Loucy (cell line): ENCODE results near the gene CEP85L.

Experiments
- H2AFZ ChIP-seq: fragments of 200-600 bp; sonication (generic); 2 replicates; pipeline ENCODE4 v1.6.0; 2016; ENCODE audit warnings: antibody characterized with exemption, mild to moderate bottlenecking, low read length, moderate library complexity
- H3F3A ChIP-seq: fragments of 200-600 bp; 2 replicates; pipeline ENCODE4 v1.6.0; 2016; ENCODE audit warnings: antibody characterized with exemption, low read depth, mild to moderate bottlenecking
- H3K27me3 ChIP-seq: fragments of 200-600 bp; sonication (generic); 2 replicates; pipeline ENCODE4 v1.6.1; 2014; ENCODE audit warnings: low read length, mild to moderate bottlenecking; ENCODE audit not compliant: insufficient read depth, poor library complexity, severe bottlenecking
- H3K36me3 ChIP-seq: fragments of 200-600 bp; sonication (generic); 2 replicates; pipeline ENCODE4 v1.6.1; 2016; ENCODE audit warnings: low read length; ENCODE audit not compliant: insufficient read depth
- H3K4me1 ChIP-seq: fragments of 200-600 bp; sonication (generic); 2 replicates; pipeline ENCODE4 v1.5.1; 2014; ENCODE audit warnings: low read length, mild to moderate bottlenecking; ENCODE audit not compliant: insufficient read depth, poor library complexity, severe bottlenecking
- H3K4me2 ChIP-seq: fragments of 200-600 bp; sonication (generic); 2 replicates; pipeline ENCODE4 v1.6.0; 2014; ENCODE audit warnings: antibody characterized with exemption, low read length, low read depth, mild to moderate bottlenecking; ENCODE audit not compliant: poor library complexity, severe bottlenecking
- H3K4me3 ChIP-seq: fragments of 200-600 bp; sonication (generic); 2 replicates; pipeline ENCODE4 v1.5.1; 2014; ENCODE audit warnings: low read length, mild to moderate bottlenecking, mixed read lengths; ENCODE audit not compliant: poor library complexity, severe bottlenecking
- H3K79me2 ChIP-seq: fragments of 200-600 bp; sonication (generic); 2 replicates; pipeline ENCODE4 v1.6.1; 2014; ENCODE audit warnings: low read length; ENCODE audit not compliant: insufficient read depth
- H3K9ac ChIP-seq: fragments of 200-600 bp; sonication (generic); 2 replicates; pipeline ENCODE4 v1.6.0; 2014; ENCODE audit warnings: mild to moderate bottlenecking, low read depth, low read length, moderate library complexity; ENCODE audit not compliant: poor library complexity, severe bottlenecking
- H3K9me2 ChIP-seq: fragments of 200-600 bp; sonication (generic); replicated peaks from 2 replicates; pipeline ENCODE4 v1.6.1; 2016; ENCODE audit warnings: low read depth, low read length, mixed read lengths
- H3K9me3 ChIP-seq: fragments of 200-600 bp; sonication (generic); 2 replicates; pipeline ENCODE4 v1.6.1; 2014; ENCODE audit warnings: mild to moderate bottlenecking, antibody characterized with exemption, low read length, low read depth; ENCODE audit not compliant: insufficient read depth
- H4K20me1 ChIP-seq: fragments of 200-600 bp; sonication (generic); 2 replicates; pipeline ENCODE4 v1.6.0; 2014; ENCODE audit warnings: antibody characterized with exemption, low read length, mild to moderate bottlenecking; ENCODE audit not compliant: insufficient read depth, poor library complexity, severe bottlenecking
- CTCF ChIP-seq: fragments of 200-600 bp; sonication (generic); conservative IDR thresholded peaks from 2 replicates; pipeline ENCODE4 v1.5.1; 2014; ENCODE audit warnings: mild to moderate bottlenecking, antibody characterized with exemption, low read length
- EZH2phosphoT487 ChIP-seq: fragments of 200-600 bp; IDR thresholded peaks from 2 replicates; pipeline ENCODE4 v1.6.1; 2018; ENCODE audit warnings: antibody characterized with exemption, mild to moderate bottlenecking, moderate library complexity, borderline replicate concordance

CEP85L gene

GRCh38 chr6:118419448-118420394 is 231.7 kb downstream of the CEP85L start:
- no peak overlapping the region for H3K4me3 ChIP-seq
- no peak for TF ChIP-seq EZH2phosphoT487
- no peak for TF ChIP-seq CTCF

More at GRCh38 chr6:118419448-118420394, 231.7 kb downstream of the CEP85L start:
- Histone ChIP-seq H3K9ac (no peak overlapping the region), H3F3A (no peaks in the 10 kb centered on the region), H3K27me3 (no peaks in the 10 kb centered on the region), H4K20me1 (no peaks in the 10 kb centered on the region), H3K79me2 (no peaks in the 10 kb centered on the region), H3K9me3 (no peaks in the 10 kb centered on the region), H3K4me1 (no peaks in the 10 kb centered on the region), H3K36me3 (no peaks in the 10 kb centered on the region), H3K4me2 (no peak overlapping the region), H2AFZ (no peak overlapping the region), H3K9me2 (no peaks in the 10 kb centered on the region)
